ENCODE results near the gene TUBB3. TPM values are rescaled to one million over a fixed set of nuclear protein-coding genes. Genes with fewer than 3 reads are reported as not detected.

Gene TUBB3
- total RNA-seq, 1 experiment from 2014 or later, result 79.6 TPM

- intact Hi-C loops (cut with micrococcal nuclease; ENCODE audit: unreplicated experiment), result loop anchor here (5.0 to 10.0 kb wide), 3 partner anchors 103 to 217 kb away; partner anchors contain the start of gene SPATA2L
- no peaks in the 10 kb centered on the region for H3K27me3 ChIP-seq (ENCODE audit: insufficient read depth, low read depth)
- H3K4me3 ChIP-seq, result no peak overlapping the region
- peaks cover 42% of the 10 kb centered on the region for H3K4me1 ChIP-seq (replicated peaks; ENCODE audit: insufficient read depth)
- ChIA-PET POLR2A (ENCODE audit: unreplicated experiment) (interaction anchor here (0.6 kb wide), 1 partner anchor 124 kb away, joined by 3 read pairs; no protein-coding TSS in a partner anchor), CTCF (no interaction called here)
- H3K79me2 ChIP-seq (ENCODE audit: low read depth), result no peaks in the 10 kb centered on the region
- BruUV-seq (replicated peaks), result no TSS peak
- H3K9me3 ChIP-seq (ENCODE audit: insufficient read depth, low read depth), result no peaks in the 10 kb centered on the region
- peaks cover 25% of the 10 kb centered on the region; the same call in 1 of the 2 replicates for H3F3A ChIP-seq (ENCODE audit: insufficient read depth, low read depth)
- H3K9me2 ChIP-seq (ENCODE audit: insufficient read depth), result no peaks in the 10 kb centered on the region
- H4K20me1 ChIP-seq (ENCODE audit: insufficient read depth), result no peaks in the 10 kb centered on the region
- no peak overlapping the region for H2AFZ ChIP-seq
- no peak for DNase-seq
- no peaks in the 10 kb centered on the region for H3K36me3 ChIP-seq (ENCODE audit: low read depth)
- no peak for TF ChIP-seq CTCF (conservative IDR thresholded peaks at IDR 0.05)
- TF ChIP-seq EZH2 (IDR thresholded peaks at IDR 0.05; ENCODE audit: low read depth), result no peak
- H3K27ac ChIP-seq, result no peak overlapping the region
- H3K4me2 ChIP-seq, result no peak overlapping the region
Measured at GRCh38 chr16:89919535-89920406, 3.4 kb upstream of the TUBB3 start.

- no TSS peak for BruUV-seq (replicated peaks)
Measured at GRCh38 chr16:89920723-89921122, 2.4 kb upstream of the TUBB3 start.

More at GRCh38 chr16:89920723-89921122, 2.4 kb upstream of the TUBB3 start:
- POLR2A ChIA-PET (ENCODE audit: unreplicated experiment), result interaction anchor here (0.6 kb wide), 1 partner anchor 123 kb away, joined by 3 read pairs; no protein-coding TSS in a partner anchor
- Histone ChIP-seq H3K9me3 (ENCODE audit: insufficient read depth, low read depth) (no peaks in the 10 kb centered on the region), H3K79me2 (ENCODE audit: low read depth) (no peaks in the 10 kb centered on the region), H3K27ac (no peak overlapping the region), H3K36me3 (ENCODE audit: low read depth) (no peaks in the 10 kb centered on the region), H3K4me2 (no peak overlapping the region), H3F3A (ENCODE audit: insufficient read depth, low read depth) (peaks cover 33% of the 10 kb centered on the region; the same call in 1 of the 2 replicates), H3K9me2 (ENCODE audit: insufficient read depth) (no peaks in the 10 kb centered on the region), H2AFZ (no peak overlapping the region), H3K4me3 (no peak overlapping the region), H3K27me3 (ENCODE audit: insufficient read depth, low read depth) (no peaks in the 10 kb centered on the region), H4K20me1 (ENCODE audit: insufficient read depth) (0 out of 2 replicates have a peak, but pooled peaks cover 3% of the 10 kb centered on the region), H3K4me1 (replicated peaks; ENCODE audit: insufficient read depth) (peaks cover 45% of the 10 kb centered on the region)
- CTCF ChIA-PET, result no interaction called here
- no peak for DNase-seq
- no peak for TF ChIP-seq CTCF (conservative IDR thresholded peaks at IDR 0.05)
- no peak for TF ChIP-seq EZH2 (IDR thresholded peaks at IDR 0.05; ENCODE audit: low read depth)
- intact Hi-C loops (cut with micrococcal nuclease; ENCODE audit: unreplicated experiment), result loop anchor here (5.0 to 10.0 kb wide), 2 partner anchors 124 to 218 kb away; partner anchors contain the start of gene SPATA2L

Data from PC-9 (cell line).